Kidney (tissue), 14 donors: ENCODE results near the gene STX8. TPM values are rescaled to one million over a fixed set of nuclear protein-coding genes. Genes with fewer than 3 reads are reported as not detected.

Experiments
- DNase-seq, 5 donors: peaks; one replicate each; pipeline ENCODE4 v3.0.0-alpha.2; 2013 to 2020
- FAIRE-seq: peaks from 2 replicates; lab custom pipeline; 2012; peaks lifted over from hg19 to GRCh38; lab: Jason Lieb, UNC
- H3K27ac ChIP-seq, 2 donors: one replicate each; pipeline ENCODE4 v1.7.0; 2013; ENCODE audit warnings: low read depth in 2 of 2, low read length in 2 of 2, inconsistent platforms in 1 of 2
- H3K27me3 ChIP-seq: one replicate; pipeline ENCODE4 v1.7.1; 2013; ENCODE audit warnings: low read length, inconsistent platforms; ENCODE audit not compliant: control insufficient read depth, insufficient read depth
- H3K36me3 ChIP-seq, 3 donors: one replicate each; pipeline versions ENCODE4 v1.7.0 to v1.7.1; 2013; ENCODE audit warnings: low read length in 3 of 3, control low read depth in 1 of 3, inconsistent platforms in 1 of 3; ENCODE audit not compliant: insufficient read depth in 3 of 3, control insufficient read depth in 2 of 3
- H3K4me1 ChIP-seq, 3 donors: one replicate each; pipeline versions ENCODE4 v1.7.0 to v1.7.1; 2013; ENCODE audit warnings: low read length in 3 of 3, inconsistent platforms in 1 of 3, low read depth in 1 of 3; ENCODE audit not compliant: control insufficient read depth in 2 of 3, insufficient read depth in 2 of 3
- H3K4me3 ChIP-seq, 3 donors: one replicate each; pipeline versions ENCODE4 v1.7.0 to v1.8.1; 2013; ENCODE audit warnings: low read length in 3 of 3, control low read depth in 1 of 3, inconsistent platforms in 1 of 3
- H3K9ac ChIP-seq, 3 donors: one replicate each; pipeline versions ENCODE4 v1.7.0 to v1.7.1; 2013; ENCODE audit warnings: low read length in 3 of 3, control low read depth in 1 of 3, inconsistent platforms in 1 of 3
- H3K9me3 ChIP-seq, 3 donors: one replicate each; pipeline versions ENCODE4 v1.7.0 to v1.7.1; 2013; ENCODE audit warnings: low read length in 3 of 3, control low read depth in 1 of 3, inconsistent platforms in 1 of 3; ENCODE audit not compliant: control insufficient read depth in 2 of 3, insufficient read depth in 1 of 3
- intact Hi-C: fragments of 100-400 bp; cut with DNase I; formaldehyde crosslinking; loops from one replicate; pipeline ENCODE4 v1.11.1; 2022
- polyA plus RNA-seq: library from polyadenylated mRNA; stranded (reverse); fragments of 350-450 nt; fragmentation: Illumina TruSeq; extraction: RNeasy Lipid Tissue Mini Kit (QIAGEN cat#74804); gene quantifications from one replicate; pipeline ENCODE4 v1.2.3, GENCODE V29; 2014; ENCODE audit warnings: low read depth, low replicate concordance; ENCODE audit not compliant: insufficient read depth
- total RNA-seq: library from RNA; stranded (reverse); fragmentation: NEBNext Ultra II Directional; extraction: Animal tissue kit (Norgen Biotek cat#: 25700); gene quantifications from one replicate; pipeline ENCODE4 v1.2.1, GENCODE V29; 2021
- TF ChIP-seq, protein P1 (sequence below): IDR thresholded peaks from 3 replicates; pipeline ENCODE4 v1.5.1; 2012; ENCODE audit warnings: mild to moderate bottlenecking, moderate library complexity, borderline replicate concordance; ENCODE audit not compliant: insufficient read depth; ENCODE audit errors: extremely low read depth
- donor health status: control.
- donor health status: control.
- donor health status: control.
- donor health status: control.
- donor health status: control.
- donor health status: DM: yes; HTN: yes; CAD: no.
- donor health status: Normal renal cell carcinoma (clear cell type).

The STX8 gene
- total and polyA plus RNA-seq, 2 donors from 2014 or later = 67.2 to 127 TPM

DNA sequence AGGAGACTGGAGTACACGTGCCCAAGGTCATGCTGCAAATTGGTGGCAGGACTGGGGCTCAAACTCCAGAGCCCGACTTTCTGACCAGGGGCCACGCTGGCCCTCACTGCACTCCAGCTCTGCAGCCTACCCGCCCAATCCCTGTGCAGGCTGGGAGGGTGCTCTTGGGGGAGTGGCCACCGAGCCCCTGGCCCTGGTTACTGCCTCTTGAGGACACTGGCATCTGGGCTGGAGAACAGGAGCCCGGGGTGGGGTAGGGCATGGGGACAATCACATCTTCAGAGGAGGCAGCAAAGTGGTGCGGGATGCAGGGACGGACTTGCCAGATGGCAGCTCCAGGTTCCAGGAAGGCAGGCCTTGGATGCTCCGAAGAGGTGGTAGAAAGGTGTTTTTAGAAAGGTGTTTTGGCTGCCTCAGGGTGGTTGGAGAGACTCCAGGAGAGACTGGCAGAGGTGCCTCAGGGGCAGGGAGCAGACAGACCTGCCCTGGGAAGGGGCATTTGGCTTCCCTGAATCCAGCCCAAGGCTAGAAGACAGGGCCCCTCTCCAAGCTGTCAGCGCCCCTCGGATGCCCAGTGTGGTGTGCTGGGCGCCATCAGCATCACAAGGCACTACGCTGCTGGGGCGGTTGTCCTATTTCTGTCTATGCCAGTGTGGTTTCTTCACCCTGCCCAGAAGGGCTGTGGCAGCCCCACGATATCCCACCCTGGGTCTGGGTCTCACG is 333.7 kb downstream of the STX8 start:
- peaks cover 0 to 7% (median 5%) of the 10 kb centered on the region in 3 donors for H3K4me1 ChIP-seq
- intact Hi-C loops = no loop called here
- TF ChIP-seq, protein P1, sequence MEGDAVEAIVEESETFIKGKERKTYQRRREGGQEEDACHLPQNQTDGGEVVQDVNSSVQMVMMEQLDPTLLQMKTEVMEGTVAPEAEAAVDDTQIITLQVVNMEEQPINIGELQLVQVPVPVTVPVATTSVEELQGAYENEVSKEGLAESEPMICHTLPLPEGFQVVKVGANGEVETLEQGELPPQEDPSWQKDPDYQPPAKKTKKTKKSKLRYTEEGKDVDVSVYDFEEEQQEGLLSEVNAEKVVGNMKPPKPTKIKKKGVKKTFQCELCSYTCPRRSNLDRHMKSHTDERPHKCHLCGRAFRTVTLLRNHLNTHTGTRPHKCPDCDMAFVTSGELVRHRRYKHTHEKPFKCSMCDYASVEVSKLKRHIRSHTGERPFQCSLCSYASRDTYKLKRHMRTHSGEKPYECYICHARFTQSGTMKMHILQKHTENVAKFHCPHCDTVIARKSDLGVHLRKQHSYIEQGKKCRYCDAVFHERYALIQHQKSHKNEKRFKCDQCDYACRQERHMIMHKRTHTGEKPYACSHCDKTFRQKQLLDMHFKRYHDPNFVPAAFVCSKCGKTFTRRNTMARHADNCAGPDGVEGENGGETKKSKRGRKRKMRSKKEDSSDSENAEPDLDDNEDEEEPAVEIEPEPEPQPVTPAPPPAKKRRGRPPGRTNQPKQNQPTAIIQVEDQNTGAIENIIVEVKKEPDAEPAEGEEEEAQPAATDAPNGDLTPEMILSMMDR = no peak
- H3K27ac ChIP-seq = no peak overlapping the region
- no peak overlapping the region for H3K9ac ChIP-seq
- H3K4me3 ChIP-seq = no peak overlapping the region
- no peak for FAIRE-seq
- no peaks in the 10 kb centered on the region for H3K9me3 ChIP-seq
- DNase-seq = peak in 1 of 5 donors; percentile 59
- no peaks in the 10 kb centered on the region for H3K36me3 ChIP-seq
- no peaks in the 10 kb centered on the region for H3K27me3 ChIP-seq

DNA sequence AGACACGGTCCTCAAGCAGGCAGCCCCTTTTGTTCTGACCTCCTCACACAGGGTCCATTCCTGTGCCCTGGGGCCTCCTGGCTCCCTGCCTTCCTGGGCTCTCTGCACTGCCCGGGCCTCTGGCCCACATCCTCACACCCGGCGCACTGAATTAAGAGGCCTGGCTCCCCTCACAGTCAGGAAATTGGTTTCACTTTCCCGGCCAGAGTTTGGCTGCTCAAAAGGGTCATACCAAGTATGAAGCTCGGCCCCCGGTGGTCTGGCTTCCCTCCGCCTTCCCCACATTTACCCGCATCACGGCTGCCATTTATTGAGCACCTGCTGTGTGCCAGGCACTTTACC is 334.3 kb downstream of the STX8 start:
- Histone ChIP-seq H3K4me1 (peaks cover 0 to 7% (median 5%) of the 10 kb centered on the region in 3 donors), H3K9me3 (no peaks in the 10 kb centered on the region), H3K27me3 (no peaks in the 10 kb centered on the region), H3K36me3 (no peaks in the 10 kb centered on the region), H3K27ac (peak overlapping the region in 1 of 2 donors; percentile 83), H3K4me3 (no peak overlapping the region), H3K9ac (no peak overlapping the region)
- TF ChIP-seq, protein P1 = no peak
- DNase-seq = peak in 4 of 5 donors; percentile 31 to 79 (median 65)
- intact Hi-C loops = no loop called here
- no peak for FAIRE-seq

DNA sequence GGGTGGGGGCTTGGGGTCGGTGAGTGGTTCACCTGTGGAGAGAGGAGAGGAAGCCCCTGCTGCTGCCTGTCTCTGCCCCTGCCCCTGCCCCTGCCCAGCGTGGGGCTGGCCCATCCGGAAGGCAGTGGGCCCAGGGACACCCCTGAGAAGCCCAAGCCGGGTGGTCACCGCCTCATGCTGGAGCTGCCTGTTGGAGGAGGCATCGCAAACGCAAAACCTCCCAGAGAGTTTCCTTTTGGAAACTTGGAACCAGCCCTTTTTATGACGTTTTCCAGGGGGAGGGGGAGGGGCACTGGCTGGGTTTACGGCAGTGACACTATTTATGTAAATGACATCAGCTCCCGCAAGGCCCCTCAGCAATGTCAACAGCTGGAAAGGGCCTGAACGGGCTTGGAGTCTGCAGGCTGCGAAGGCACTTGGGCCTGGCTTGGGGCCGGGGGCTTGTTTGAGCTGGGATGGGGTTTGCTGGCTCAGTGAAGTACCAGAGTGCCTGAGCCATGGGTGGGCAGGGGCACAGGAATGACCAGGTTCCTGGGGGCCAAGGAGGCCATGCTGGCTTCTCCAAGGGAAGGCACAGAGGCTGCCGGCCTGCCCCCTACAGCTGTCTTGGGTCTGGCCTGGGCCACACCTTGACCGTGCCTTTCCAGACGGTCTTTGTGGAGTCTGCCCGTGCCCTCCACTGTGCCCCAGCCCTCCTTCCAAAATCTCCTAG is 334.8 kb downstream of the STX8 start:
- peak overlapping the region; percentile 82 to 84 for H3K27ac ChIP-seq
- no peaks in the 10 kb centered on the region for H3K9me3 ChIP-seq
- no peaks in the 10 kb centered on the region for H3K36me3 ChIP-seq
- intact Hi-C loops = no loop called here
- peak overlapping the region in 2 of 3 donors; percentile 27 to 58 for H3K9ac ChIP-seq
- TF ChIP-seq, protein P1 = no peak
- peaks cover 0 to 7% (median 5%) of the 10 kb centered on the region in 3 donors for H3K4me1 ChIP-seq
- DNase-seq (peak in 4 of 5 donors; percentile 82 to 95 (median 88)), FAIRE-seq (no peak)
- peak overlapping the region in 1 of 3 donors; percentile 59 for H3K4me3 ChIP-seq
- no peaks in the 10 kb centered on the region for H3K27me3 ChIP-seq
